IPS-11a (cell line): ENCODE measurements around the gene ABLIM2.
"Not testable (repeated sequence)": the region's sequence is repeated elsewhere in the genome, so short reads cannot be mapped to it uniquely, and the experiment has no call there.

Source experiments
- H3K4me3 ChIP-seq: one replicate; pipeline ENCODE4 v1.5.1; 2013; ENCODE audit warnings: low read depth, low read length, control low read depth

The ABLIM2 gene

GRCh38 chr4:7947927-7948326, 210.7 kb downstream of the ABLIM2 start:
- no peak overlapping the region for H3K4me3 ChIP-seq

DNA sequence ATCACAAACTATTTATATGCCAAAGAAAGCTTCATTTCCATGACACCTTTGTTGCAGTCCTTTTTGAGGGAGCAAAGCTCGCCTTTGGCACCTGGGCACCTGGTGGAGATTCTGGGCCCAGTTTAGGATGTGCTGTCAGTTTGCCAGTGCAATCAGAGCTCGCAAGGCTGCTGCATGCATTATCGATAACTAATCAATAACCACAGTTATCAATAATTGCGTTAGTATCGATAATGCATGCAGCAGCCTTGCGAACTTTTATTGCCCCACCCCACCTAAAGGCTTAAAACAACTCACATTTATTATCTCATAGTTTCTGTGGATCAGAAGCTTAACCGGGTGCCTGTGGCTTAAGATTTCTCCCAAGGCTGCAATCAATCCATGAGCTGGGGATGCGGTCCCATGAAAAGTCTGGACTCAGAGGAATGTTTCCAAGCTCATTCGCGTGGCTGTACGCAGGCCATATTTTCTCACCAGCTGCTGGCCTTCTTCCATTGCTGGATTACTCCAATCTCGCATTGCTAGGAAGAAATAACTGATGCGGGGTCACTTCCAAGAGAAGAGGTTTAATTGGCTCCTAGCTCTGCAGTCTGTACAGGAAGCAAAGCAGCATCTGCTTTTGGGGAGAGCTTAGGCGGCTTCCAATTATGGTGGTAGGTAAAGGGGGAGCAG, 212.8 kb downstream of the ABLIM2 start:
- H3K4me3 ChIP-seq = no peak overlapping the region

GRCh38 chr4:7944599-7945220, 213.9 kb downstream of the ABLIM2 start:
- H3K4me3 ChIP-seq = no peak overlapping the region

DNA sequence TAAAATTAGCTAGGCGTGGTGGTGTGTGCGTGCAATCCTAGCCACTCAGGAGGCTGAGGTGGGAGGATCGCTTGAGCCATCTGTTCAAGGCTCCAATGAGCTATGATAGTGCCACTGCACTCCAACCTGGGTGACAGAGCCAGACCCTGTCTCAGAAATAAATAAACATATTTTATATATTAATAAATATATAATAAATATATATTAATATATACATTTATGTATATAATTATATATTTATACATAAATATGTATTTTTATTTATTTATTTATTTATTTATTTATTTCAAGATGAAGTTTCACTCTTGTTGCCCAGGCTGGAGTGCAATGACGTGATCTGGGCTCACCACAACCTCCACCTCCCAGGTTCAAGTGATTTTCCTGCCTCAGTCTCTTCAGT, 214.9 kb downstream of the ABLIM2 start:
- H3K4me3 ChIP-seq = not testable (repeated sequence)

GRCh38 chr4:7943211-7943610, 215.4 kb downstream of the ABLIM2 start:
- no peak overlapping the region for H3K4me3 ChIP-seq

GRCh38 chr4:7941965-7942496, 216.6 kb downstream of the ABLIM2 start:
- no peak overlapping the region for H3K4me3 ChIP-seq

GRCh38 chr4:7941111-7941964, 217.3 kb downstream of the ABLIM2 start:
- H3K4me3 ChIP-seq = no peak overlapping the region

DNA sequence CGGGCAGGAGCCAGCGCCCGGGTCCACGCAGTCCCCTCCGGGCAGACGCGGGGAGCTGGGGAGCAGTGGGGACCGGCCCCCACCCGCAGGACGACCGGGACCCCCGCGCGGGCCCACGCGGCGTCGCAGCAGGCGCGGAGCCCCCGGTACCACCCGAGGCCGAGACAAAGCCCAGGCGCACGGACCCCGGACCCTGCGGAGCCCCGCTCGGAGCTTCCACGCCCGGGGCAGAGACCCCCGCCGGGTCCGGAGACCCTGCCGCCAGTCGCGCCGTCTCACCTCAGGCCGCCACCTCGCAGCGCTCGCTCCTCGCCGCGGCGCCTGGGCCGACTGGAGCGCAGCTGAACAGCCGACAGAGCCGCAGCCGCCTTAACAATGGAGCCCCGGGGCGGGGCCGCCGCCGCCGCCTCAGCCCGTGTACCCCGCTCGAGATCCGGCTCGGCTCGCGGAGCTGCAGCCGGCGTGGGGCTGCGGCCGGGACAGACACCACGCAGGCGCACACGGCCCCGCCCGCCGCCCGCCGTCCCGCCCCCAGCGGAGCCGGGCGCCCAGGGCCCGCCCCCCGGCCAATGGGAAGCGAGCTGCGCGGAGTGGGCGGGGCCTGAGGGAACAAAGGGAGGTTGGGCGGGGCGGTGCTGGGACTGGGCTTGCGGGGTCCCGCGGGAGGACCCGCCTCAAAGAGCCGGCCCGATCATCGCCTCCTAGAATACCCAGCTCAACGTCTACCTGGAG, 219.1 kb downstream of the ABLIM2 start, which contains the start of gene AFAP1:
Gene AFAP1 (minus strand): TSS at position 485 of the 732 bp plus-strand sequence. CDS start 67,783 bp downstream, outside the sequence.
- H3K4me3 ChIP-seq = peak within 1 kb of the TSS; percentile 72

- H3K4me3 ChIP-seq = peak overlapping the region; percentile 72
Observed at GRCh38 chr4:7938609-7939376, 219.8 kb downstream of the ABLIM2 start.

GRCh38 chr4:7938266-7938608, 220.4 kb downstream of the ABLIM2 start:
- peak overlapping the region; percentile 72 for H3K4me3 ChIP-seq

DNA sequence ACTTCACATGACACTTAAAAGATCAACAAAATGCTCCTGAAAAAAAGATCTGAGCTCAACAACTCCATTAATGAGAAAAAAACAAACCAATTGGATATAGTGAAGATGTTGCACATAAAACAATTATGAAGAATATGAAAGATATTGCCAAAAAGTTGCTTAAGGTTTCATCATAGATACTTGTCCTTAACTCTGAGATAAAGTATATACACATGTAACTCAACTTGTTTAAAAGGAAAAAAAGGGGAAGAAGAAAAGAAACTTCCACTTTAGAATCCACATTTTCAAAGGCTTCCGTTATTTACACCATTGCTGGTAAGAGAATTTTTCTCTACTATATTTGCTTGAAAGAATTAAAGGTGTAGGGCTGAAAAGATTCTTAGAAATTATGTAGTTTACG, 221.6 kb downstream of the ABLIM2 start:
- no peak overlapping the region for H3K4me3 ChIP-seq

GRCh38 chr4:7933651-7934510, 224.7 kb downstream of the ABLIM2 start:
- no peak overlapping the region for H3K4me3 ChIP-seq

DNA sequence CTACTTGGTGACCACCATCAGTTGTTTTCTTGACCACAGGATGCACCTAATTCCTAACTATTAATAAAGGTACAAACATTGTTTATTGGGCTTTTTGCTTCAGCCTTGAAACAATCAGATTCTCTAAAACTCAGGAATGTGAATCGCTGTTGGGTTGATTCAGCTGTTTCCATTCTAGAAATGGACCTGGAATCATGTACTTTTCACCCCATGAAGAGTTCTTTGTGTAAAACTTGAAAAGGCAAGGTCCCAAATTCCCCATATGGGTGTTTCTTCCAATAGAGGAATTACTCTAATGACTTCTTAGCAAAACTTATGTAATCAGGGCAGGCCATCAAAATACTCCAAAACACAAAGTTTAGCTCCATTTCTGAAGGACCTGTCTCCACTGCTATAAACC, 226.3 kb downstream of the ABLIM2 start:
- no peak overlapping the region for H3K4me3 ChIP-seq

DNA sequence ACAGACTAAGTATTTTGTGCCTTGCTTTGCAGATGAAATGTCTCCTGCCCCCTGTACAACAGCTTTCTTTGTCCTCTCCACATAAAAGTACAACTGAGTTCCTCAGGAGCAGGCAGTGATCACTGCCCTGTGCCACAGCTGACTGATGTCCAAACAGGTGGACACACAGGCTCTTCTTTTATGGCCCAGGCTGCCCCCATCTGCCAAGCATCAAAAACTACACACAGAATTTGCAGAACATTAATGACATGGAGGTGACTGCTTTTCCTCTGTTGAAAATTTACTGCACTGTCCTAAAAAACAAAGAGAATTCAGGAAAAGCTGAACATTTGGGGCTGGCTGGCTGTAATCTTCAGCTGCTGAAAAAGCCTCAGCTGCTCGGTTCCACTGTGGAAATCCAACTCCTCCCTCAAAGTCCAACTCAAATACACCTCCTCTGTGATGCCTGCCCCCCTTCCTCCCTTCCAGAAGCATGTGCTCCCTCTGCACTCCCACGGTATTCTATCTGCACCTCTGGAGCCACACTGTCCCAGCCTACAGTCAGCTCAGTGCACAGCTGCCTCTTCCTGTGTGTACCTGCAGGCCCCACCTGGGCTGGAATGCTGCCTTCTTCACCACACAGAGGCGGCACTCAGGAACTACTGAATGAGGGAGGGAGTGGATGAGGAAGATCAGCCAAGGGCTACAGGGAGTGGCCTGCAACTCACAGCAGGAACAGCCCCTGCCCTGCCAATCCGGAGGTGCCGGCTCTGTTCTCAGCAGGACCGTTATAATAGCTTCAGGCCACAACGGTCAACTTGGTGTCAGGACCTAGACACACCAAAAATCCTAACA, 229.3 kb downstream of the ABLIM2 start:
- no peak overlapping the region for H3K4me3 ChIP-seq

- H3K4me3 ChIP-seq = no peak overlapping the region
Observed at GRCh38 chr4:7928711-7929110, 229.9 kb downstream of the ABLIM2 start.

- H3K4me3 ChIP-seq = no peak overlapping the region
Observed at GRCh38 chr4:7926822-7927221, 231.8 kb downstream of the ABLIM2 start.

DNA sequence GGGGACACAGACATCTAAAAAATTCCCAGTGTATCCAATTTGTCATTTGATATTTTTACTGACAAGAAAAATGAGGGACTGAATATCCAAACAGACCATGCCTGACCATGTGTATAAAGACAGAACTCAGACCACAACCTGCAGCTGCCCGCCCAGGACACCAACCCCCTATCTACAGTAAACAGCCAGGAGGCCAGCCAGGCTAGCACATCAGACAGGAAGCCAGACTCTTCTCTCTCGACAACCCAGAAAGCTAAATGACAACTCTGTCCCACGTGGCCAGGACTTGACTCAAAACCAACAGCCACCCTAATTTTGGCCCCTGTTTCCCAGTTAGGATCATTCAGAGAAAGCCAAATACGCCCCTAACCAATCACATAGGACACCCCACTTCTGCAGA, 234.0 kb downstream of the ABLIM2 start:
- H3K4me3 ChIP-seq = no peak overlapping the region

- H3K4me3 ChIP-seq = no peak overlapping the region
Observed at GRCh38 chr4:7924163-7924562, 234.4 kb downstream of the ABLIM2 start.
